GM21737 (cell line): ENCODE results near the gene INTS3.
"Not testable (repeated sequence)": the region's sequence is repeated elsewhere in the genome, so short reads cannot be mapped to it uniquely, and the experiment has no call there.

Experiments used
- ATAC-seq: cut with Tn5 transposase; IDR thresholded peaks from one replicate; pipeline ENCODE4 v1.9.1; 2021; ENCODE audit warnings: mild to moderate bottlenecking, moderate library complexity; ENCODE audit not compliant: unreplicated experiment

INTS3 gene

DNA sequence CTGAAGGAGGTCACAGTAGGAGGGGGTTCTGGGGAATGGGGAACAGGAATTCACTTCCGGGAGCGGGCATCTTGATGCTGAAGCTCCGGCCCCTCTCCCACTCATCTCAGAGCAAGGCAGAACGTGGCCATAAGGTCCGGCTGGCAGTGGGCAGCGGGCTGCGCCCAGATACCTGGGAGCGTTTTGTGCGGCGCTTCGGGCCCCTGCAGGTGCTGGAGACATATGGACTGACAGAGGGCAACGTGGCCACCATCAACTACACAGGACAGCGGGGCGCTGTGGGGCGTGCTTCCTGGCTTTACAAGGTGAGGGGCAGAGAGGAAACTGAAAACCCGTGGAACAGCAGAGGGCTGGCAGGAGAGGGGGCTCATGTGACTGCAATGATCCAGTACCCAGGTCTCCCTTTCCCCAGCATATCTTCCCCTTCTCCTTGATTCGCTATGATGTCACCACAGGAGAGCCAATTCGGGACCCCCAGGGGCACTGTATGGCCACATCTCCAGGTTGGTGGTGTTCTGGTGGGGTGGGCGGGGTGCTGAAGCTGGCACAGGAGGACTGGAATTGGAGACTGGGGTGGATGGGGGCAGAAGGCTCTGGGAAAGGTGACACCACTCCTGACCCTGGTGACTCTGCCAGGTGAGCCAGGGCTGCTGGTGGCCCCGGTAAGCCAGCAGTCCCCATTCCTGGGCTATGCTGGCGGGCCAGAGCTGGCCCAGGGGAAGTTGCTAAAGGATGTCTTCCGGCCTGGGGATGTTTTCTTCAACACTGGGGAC is 50.4 kb downstream of the INTS3 start:
- no peak for ATAC-seq

DNA sequence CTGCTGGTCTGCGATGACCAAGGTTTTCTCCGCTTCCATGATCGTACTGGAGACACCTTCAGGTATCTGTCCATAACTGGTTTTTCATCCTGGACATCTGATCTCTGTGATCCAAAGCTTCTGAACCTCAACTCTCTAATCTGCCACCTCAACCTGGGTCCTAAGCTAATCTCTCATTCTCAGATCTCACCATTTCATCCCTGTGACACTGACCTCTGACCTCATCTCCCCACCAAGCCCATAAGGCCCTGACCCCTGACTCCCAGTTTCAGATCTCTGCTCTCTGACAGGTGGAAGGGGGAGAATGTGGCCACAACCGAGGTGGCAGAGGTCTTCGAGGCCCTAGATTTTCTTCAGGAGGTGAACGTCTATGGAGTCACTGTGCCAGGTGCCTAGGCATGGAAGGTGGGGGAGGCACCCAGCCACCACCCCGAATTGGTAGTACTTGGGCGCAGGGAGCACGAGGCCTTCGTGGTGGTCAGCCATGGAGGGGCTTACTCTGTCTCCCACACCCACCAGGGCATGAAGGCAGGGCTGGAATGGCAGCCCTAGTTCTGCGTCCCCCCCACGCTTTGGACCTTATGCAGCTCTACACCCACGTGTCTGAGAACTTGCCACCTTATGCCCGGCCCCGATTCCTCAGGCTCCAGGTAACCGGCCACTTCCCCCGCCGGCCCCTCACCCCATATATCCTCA is 51.1 kb downstream of the INTS3 start:
- no peak for ATAC-seq

DNA sequence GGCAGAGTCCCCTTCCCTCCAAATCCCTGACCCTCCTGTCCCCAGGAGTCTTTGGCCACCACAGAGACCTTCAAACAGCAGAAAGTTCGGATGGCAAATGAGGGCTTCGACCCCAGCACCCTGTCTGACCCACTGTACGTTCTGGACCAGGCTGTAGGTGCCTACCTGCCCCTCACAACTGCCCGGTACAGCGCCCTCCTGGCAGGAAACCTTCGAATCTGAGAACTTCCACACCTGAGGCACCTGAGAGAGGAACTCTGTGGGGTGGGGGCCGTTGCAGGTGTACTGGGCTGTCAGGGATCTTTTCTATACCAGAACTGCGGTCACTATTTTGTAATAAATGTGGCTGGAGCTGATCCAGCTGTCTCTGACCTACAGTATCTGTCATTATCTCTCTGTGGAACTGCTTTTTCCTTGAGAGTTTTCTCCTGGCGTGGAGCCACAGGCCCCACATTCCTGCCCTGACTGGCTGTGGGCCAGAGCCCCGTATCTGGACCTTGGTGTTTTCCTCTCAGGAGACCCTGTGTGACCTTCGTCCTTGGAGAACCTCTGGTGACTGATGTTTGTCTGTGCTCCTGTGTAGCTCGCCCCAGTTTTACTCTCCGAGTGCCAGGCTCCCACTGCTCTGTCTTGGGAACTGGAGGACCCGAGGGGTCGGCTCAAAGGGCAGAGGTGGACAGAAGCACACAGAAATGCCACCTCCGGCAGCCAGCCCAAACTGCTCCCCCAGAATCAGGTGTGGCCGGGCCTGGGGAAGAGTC is 52.1 kb downstream of the INTS3 start:
- no peak for ATAC-seq

DNA sequence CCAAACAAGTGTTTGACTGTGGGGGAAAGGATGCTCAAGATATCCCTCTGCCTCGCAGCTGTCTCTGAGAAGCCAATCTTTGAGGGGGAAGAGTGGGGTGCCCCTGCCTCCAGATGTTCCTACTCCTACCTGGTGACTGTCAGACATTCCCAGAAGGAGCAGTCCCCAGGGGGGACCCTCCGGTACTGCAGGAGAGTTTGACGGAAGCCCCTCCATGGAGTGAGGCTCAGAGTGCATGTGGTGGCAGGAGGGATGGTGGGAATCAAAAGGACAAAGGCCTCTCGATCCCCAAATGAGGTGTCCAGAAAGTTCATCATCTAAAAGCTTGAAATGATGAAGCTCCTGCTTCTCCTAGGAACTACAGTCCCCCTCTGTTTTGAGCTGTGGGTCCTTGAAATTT is 52.7 kb downstream of the INTS3 start:
- no peak for ATAC-seq

DNA sequence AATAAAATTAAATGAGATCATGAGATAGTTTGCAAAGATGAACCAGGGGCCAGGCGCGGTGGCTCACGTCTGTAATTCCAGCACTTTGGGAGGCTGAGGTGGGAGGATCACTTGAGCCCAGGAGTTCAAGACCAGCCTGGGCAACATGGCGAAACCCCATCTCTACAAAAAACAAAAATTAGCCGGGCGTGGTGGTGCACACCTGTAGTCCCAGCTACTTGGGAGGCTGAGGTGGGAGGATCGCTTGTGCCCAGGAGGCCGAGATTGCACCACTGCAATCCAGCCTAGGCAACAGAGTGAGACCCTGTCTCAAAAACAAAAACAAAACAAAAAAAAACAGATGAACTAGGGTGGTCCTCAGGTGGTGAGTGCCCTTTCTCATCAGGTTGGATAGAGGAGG is 54.8 kb downstream of the INTS3 start:
- not testable (repeated sequence) for ATAC-seq

DNA sequence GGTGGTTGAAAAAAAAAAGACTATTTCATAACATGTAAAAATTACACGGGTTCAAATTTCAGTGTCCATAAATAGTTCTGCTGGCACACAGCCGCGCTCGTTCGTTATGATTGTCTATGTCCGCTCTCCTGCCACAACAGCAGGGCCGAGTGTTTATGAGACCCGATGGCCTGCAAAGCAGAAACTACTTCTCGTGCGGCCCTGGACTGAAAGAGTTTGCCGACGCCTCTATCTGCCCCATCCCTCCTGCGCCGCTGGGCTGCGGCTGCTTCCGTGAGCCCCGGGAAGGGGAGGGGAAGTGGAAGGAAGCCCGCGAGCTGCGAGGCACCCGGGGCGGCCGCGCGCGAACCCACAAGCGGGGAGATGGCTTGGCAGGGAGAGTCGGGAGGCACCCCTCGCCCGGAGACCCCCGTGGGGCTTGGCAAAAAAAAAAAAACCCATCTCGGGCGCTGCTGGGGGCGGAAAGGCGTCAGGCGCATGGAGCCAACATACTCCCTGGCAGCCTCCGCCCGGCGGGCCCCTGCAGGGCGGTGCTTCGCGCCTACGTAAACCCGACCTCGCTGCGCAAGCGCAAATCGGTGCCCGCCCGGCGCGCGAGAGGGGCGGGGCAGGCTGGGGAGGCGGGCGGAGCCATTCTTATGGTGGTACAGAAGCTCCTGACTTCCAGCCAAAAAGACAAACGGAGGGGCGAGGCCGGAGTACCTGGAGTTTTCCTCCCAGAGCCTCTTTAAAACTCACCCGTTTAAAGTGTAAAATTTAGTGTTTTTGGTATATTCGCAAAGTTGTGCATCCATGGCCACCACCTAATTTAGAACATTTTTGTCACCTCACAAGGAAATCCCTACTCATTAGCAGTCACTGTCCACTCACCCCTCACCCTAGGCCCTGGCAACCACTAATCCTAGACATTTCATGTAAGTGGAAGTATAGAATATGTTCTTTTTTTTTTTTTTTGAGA is 55.7 kb downstream of the INTS3 start:
- ATAC-seq: peak; percentile 83

DNA sequence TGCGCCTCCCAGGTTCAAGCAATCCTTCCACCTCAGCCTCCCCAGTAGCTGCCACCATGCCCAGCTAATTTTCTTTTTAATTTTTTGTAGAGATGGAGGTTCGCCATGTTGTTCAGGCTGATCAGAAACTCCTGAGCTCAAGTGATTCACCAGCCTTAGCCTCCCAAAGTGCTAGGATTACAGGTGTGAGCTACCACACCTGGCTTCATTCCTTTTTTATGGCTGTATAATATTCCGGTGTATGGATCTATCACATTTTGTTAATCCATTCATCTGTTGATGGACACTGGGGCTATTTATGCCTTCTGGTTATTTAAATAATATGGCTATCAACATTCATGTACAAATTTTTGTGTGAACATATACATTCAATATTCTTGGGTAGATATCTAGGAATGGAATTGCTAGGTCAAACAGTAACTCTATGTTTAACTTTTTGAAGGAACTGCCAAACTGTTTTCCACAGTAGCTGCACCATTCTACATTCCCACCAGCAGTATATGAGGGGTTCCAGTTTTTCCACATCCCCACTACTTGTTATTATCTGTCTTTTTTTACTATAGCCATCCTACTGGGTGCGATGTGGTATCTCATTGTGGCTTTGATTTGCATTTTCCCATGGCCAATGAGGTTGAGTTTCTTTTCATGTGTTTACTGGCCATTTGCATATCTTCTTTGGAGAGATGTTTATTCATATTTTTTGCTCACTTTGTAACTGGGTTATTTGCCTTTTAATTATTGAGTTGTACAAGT is 58.4 kb downstream of the INTS3 start:
- ATAC-seq: no peak

DNA sequence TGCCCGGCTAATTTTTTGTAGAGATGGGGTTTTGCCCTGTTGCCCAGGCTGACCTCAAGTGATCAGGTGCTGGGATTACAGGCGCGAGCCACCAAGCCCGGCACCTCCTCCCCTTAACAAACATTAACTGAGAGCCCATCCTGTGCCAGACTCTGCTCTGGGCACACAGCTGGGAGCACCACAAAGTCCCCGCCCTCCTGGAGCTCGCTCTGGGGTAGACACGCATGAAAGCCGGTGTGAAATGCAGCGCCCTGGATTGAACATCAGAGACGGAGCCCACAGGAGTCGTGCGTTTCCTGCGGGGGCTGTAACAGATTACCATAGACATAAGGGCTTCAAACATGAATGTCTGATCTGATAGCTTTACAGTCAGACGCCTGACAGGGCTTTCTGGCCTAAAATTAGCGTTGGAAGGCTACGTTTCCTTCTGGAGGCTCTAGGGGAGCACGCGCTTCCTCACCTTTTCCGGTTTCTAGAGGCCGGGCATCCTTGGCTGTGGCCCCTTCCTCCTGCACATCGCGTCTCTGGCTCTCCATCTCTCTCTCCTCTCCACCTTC is 61.7 kb downstream of the INTS3 start:
- no peak for ATAC-seq

DNA sequence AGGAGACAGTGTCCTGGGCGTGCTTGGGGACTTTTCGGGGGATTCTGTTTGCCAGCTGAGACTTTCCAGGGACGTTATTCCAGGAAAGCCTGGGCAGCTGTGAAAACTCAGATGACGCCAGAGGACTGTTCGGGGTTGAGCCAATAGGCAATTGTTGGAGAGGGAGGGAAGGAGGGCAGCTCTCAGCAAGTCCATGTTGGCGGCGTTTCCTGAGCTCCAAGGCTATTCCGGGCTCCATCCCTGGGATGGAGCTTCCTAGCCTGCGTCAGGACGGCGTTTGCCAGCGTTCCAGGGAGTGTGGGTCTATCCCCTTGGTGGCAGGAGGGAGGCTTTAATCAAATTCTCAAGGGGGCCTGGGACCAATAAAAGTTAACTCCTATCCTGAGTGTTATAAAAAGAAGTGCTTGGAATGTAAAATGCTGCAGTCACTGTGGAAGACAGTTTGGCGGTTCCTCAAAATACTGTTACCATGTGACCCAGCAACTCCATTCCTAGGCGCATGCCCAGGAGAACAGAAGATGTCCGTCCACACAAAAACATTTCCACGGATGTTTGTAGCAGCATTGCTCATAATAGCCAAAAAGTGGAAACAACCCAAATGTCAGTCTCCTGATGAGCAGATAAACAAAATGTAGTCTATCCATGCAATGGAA is 62.6 kb downstream of the INTS3 start:
- ATAC-seq: no peak

DNA sequence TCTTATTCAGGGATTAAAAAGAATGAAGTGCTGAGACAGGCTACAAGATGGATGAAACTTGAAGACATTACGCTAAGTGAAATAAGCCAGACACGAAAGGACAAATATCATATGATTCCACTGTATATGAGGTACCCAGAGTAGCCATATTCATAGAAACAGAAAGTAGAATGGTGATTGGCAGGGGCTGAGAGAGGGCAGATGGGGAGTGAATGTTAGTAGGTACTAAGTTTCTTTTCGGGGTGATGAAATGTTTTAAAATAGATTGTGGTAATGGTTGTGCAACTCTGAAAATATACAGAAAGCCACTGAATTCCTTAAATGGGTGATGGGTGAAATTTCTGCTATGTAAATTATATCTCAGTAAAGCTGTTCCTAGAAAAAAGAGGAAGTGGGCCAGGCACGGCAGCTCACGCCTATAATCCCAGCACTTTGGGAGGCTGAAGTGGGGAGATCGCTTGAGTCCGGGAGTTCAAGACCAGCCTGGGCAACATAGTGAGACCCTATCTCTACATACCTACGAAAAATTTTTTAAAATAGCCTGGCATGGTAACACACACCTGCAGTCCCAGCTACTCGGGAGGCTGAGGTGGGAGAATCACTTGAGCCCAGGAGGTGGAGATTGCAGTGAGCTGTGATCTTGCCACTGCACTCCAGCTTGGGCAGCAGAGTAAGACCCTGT is 63.3 kb downstream of the INTS3 start:
- ATAC-seq: peak; percentile 74

DNA sequence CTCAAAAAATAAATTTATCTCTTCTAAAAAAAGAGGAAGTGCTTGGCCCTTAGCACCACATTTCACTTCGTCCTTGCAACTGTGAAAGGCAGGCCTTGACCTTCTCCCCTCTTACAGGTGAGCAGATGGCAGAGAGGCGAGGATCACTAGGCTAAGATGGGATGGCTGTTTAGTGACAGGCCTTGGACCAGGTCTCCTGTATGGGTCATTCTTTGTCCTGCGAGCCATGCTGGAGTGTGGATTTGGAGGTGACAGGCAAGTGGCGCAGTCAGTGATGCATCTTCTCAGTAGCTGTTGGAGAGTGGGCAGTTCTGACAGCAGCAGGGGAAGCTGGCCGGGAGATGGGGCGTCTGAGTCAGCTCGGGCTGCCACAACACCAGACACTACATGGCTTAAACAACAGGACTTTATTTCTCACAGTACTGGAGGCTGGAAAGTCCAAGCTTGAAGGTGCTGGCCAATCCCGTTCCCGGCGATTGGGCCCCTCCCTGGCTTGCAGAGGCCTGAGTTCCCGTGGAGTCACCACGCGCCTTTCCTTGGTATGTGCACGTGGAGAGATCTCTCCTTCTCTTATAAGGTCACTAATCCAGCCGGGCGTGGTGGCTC is 63.9 kb downstream of the INTS3 start:
- no peak for ATAC-seq

DNA sequence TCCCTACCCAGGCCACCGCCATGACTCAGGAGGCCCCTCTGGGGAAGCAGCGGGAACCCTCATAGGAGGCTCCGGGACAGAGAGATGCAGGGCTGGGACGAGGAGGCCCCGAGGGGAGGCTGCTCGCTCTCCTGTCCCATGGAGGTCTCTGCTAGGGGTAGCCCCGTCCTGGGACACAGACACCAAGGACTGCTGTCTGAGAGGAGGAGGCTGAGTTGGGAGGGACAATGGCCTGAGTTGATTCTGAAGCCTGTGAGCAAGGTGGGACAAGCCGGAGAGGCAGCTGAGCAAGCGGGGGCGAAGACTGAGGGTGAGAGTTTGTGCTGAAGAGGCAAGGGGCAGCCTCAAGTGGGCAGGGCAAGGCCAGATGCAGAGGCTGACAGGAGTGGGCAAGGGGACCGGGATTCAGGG is 64.8 kb downstream of the INTS3 start:
- no peak for ATAC-seq

DNA sequence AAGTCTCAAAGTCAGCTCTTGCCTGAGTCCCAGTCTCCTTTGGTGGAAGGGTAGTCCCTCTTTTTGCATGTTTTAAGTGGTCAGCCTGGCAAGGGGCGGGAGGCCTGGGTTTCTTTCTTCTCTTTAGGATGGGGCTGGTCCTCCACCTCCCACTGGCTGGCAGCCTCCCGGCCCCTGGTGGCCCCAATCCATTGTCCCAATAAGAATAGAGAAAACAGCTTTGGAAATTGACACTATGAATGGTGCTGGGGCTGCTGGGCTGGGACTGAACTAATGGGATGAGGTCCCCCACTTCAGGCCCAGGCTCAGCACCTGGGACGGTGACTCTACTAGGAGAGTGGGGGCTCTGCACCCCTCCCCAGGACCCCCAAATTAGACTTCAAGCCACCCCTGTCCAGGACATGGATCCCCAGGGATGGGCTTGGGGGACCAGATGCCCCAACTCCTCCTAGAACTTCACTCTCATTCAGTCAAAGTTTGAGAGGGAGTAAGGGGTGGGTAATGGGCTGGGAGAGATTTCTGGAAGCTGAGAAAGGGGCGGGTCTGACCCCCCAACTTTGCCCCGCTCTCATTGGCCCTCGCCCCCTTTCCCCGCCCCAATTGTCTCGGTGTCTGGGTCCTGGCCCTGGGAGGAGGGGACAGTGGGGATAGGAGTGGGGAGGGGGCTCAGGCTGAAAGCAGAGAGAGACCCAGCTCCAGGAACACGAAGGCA is 65.6 kb downstream of the INTS3 start:
- ATAC-seq: no peak

DNA sequence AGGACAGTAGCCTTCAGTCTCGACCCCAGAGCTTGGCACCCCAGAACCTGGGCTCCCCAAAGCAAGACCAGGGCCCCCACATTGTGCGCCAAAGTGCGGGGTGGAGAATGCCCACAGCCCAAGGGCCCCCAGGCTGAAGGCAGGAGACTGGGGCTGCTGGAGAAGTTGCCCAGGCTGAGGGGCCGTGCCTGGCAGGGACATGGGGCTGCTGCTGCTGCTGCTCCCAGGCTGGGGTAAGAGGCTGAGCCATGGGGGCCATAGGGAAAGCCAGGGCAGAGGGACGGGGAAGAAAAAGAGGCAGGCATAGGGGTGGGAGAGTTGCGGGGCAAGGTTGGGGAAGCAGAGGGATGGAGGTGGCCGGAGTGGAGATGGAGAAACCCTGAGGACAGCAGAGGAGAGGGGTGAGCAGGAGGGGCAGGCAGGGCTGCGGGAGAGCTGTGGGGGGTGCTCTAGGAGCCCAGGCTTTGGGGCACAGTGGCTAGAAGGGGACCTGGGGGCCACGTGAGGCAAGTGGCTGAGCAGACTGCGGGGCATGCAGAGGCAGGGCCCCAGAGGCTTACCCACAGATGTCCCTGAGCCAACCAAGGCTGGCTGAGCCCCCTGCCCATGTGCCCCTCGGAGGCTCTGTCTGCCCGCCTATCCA is 66.2 kb downstream of the INTS3 start:
- ATAC-seq: no peak

DNA sequence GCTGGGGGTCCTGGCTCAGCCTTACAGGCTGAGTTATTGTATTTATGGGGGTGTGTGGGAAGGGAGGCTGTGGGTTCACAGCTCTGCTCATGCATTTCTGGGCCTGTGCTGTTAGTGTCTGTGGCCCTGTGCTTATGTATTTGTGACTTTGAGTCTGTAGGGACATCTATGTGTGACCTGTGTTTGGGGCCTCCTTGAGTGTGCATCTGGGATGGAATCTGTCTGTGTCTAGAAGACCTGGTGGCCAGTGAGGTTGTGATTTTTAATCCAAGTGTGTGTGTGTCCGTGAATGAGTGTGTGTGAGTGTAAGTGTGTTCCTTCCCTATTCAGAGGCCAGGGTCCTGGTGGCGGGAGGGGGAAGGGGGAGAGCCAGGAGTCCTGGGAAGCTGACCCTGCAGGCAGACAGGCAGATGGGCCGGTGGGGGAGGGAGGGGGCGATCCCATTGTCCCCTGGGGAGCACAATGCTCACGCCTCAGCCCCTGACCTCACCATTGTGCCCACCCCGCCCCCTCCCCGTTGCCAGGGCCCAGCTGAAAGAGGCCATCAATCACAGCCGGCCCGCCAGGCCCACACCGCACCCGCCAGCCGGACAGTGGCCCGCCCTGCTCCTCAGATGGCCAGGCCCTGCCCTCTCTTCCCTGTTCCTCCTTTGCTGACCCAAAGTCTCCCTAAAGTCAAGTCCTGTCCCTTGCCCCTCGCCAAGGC is 66.9 kb downstream of the INTS3 start:
- no peak for ATAC-seq

DNA sequence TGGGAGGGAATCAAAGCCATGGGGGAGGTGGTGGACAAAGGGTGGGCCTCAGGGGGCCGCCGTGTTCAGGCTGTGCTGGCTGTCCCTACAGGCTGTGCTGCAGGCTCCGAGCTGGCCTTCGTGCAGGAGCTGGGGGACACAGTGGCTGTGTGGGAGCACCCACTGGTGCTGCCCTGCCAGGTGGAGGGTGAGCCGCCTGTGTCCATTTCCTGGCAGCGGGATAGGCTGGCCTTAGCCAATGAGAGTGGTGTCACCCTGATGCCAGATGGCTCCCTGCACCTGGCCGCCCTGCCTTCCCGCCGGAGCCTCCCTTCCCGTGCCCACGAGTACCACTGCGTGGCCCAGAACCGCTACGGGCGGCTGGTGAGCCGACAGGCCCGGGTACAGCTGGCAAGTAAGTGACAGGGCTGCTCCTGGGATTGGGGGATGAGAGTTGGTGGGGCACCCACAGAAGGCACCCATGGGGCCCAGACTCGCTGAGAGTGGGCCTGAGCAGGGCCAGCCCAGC is 67.5 kb downstream of the INTS3 start:
- no peak for ATAC-seq
